NCI-H774 (cell line): ENCODE results near the gene WASHC2C.
"Not testable (repeated sequence)": the region's sequence is repeated elsewhere in the genome, so short reads cannot be mapped to it uniquely, and the experiment has no call there.

Experiments
- DNase-seq: peaks from one replicate; lab custom pipeline; 2025; lab: John Stamatoyannopoulos, UW

WASHC2C gene

DNA sequence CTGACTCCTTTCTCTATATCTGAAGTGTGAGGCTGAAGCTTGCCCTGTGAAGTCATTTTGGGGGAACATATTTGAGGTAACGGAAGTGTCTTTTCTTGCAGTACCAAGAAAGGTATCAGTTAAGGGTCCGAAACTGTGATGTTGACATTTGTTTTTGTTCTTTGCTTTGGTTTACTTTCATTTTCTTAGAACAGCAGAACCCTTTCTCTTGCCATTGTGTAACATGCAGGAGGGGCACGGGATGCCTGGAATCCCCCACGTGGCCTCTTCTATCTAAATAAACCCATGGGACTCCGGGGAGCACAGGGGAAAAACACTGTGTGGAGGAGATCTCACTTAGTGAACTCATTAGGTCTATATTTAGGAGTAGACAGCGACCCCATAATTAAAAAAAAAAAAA, 34.6 kb downstream of the WASHC2C start:
- not testable (repeated sequence) for DNase-seq

GRCh38 chr10:45763037-45763436, 36.0 kb downstream of the WASHC2C start:
- DNase-seq: not testable (repeated sequence)

- not testable (repeated sequence) for DNase-seq
Observed at GRCh38 chr10:45768334-45768733, 41.3 kb downstream of the WASHC2C start.

DNA sequence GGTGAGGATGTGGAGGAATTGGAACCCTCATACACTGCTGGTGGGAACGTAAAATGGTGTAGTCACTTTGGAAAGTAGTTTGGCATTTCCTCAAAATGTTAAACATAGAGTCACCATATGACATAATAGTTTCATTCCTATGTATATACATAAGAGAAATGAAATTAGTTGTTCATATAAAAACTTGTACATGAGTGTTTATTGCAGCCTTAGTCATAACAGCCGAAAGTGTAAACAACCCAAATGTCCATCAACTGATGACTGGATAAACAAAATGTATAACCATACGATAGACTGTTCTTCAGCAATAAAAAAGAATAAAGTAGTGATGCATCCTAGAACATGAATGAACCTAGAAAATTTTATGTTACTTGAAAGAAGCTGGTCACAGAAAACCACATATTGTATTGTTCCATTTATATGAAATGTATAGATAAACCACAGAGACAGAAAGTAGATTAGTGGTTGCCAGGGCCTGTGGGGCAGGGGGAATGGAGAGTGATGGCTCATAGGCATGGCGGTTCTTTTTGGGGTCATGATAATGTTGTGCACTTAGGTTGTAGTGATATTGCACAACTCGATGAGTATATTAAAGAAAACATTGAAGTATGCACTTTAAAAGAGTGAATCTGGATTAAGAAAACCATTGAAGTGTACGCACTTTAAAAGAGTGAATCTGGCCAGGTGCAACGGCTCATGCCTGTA, 44.8 kb downstream of the WASHC2C start:
- DNase-seq: not testable (repeated sequence)

DNA sequence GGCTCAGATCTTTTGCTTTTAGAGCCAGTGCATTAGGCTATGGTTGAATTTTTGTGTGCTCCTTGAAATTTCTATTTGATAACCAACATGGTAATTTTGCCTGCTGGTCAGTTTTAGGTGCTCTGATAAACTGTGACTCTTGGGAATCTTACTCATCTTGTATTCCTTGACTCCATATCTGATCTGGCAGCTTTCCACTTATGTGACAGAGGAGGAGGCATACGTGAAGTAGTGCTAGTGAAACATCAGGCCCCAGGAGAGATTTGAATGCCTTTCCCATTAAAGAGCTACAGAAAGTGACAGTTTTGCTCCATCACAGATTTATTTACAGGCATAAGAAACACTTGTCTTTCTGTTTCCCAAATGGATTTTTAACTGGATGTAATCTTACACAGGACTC, 59.2 kb downstream of the WASHC2C start:
- DNase-seq: not testable (repeated sequence)

GRCh38 chr10:45787212-45787741, 60.2 kb downstream of the WASHC2C start:
- DNase-seq: not testable (repeated sequence)

- not testable (repeated sequence) for DNase-seq
Observed at GRCh38 chr10:45789991-45790390, 62.9 kb downstream of the WASHC2C start.

- not testable (repeated sequence) for DNase-seq
Observed at GRCh38 chr10:45790694-45791426, 63.8 kb downstream of the WASHC2C start.

GRCh38 chr10:45794761-45795160, 67.7 kb downstream of the WASHC2C start:
- DNase-seq: not testable (repeated sequence)

DNA sequence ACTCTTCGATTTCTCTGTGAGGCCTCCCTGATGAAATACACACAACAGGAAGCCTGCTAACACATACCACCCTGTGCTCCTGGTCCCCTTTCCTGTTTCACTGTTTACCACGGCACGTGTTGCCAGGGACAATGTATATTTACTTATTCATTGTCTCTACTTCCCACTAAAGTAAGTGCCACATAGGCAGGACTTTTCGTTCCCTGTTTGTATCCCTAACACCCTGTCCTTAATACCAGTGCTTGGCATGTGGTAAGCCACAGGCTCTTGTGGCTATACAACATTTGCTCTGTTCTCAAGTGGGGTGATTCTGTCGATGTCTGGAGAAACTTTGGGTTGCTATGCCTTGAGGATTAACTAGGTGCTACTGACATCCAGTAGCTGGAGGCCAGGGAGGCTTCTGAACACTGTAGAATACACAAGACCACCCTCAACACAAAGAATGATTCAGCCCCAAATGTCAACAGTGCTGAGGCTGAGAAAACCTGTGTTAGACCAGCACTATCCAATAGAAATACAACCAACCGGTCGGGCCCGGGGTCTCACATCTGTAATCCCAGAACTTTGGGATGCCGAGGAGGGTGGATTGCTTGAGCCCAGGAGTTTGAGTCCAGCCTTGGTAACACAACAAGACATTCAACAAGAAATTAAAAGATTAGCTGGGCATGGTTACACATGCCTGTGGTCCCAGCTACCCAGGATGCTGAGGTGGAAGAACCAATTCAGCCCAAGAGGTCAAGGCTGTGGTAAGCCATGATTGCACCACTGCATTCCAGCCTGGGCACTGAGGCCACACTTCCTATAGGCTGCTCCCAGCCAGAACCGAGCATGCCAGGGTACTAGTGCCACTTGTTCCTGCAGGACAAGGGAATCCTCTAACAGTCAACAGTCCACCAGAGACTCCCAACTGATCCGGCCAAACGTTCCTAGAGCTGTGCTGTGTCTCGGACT, 76.3 kb downstream of the WASHC2C start:
- not testable (repeated sequence) for DNase-seq

DNA sequence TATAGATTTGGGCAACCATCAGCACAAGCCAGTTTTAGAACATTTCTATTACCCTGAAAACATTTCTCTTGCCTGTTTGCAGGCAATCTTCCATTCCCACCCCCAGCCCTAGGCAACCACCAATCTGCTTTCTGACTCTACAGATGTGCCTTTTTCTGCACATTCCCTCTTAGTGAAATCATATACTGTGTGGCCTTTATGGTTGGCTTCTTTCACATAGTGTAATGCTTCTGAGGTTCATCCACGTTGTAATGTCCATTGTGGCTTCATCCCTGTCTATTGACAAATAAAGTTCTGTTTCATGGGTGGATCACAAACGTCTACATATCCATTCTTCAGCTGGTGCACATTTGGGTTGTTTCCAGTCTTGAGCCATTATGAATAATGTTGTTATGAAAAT, 77.9 kb downstream of the WASHC2C start:
- DNase-seq: not testable (repeated sequence)

- DNase-seq: no peak
Observed at GRCh38 chr10:45809837-45810236, 82.8 kb downstream of the WASHC2C start.

DNA sequence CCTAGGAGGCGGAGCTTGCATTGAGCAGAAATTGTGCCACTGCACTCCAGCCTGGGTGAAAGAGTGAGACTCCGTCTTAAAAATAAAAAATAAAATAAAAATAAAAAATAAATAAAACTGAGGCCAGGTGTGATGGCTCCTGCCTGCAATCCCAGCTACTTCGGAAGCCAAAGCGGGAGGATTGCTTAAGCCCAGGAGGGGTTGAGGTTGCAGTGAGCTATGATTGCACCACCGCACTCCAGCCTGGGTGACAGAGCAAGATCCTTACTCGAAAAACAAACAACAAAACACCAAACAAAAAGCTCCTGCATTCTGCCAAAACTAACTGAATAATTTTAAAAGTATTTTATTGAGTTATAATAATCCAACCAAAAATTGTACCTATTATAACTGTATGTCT, 84.0 kb downstream of the WASHC2C start:
- DNase-seq: no peak

DNA sequence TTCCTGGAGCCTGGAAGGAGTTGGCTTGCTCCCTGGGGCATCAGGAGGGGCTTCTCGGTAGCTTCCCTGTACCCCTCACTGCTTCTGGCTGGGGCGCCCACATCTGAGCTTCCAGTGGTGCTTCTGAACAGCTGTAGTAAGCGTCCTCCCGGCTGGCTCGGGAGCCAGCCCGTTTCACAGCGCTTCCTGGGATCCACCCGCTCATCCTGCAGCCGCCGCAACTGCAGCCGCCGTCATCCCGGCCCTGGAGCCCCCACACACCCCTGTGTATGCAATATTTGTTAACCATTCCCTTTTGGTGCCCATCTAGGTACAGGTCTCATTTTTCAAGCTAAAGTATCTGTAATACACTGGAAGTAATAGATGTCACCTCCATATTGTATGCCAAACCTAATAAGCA, 85.9 kb downstream of the WASHC2C start:
- DNase-seq: not testable (repeated sequence)

DNA sequence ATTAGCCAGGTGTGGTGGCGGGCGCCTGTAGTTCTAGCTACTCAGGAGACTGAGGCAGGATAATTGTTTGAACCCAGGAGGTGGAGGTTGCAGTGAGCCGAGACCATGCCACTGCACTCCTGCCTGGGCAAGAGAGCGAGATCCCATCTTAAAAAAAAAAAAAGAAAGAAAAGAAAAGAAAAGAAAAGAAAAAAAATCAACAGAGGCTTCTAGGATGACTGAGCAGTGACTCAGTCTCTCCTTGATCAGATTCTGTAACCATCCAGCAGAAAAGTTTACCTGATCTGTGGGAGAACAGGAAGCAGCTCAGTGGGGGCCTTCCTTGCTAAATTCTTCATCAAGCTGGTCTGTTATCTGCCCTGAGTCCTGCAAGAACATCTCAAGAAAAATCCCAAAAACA, 87.1 kb downstream of the WASHC2C start:
- DNase-seq: not testable (repeated sequence)

DNA sequence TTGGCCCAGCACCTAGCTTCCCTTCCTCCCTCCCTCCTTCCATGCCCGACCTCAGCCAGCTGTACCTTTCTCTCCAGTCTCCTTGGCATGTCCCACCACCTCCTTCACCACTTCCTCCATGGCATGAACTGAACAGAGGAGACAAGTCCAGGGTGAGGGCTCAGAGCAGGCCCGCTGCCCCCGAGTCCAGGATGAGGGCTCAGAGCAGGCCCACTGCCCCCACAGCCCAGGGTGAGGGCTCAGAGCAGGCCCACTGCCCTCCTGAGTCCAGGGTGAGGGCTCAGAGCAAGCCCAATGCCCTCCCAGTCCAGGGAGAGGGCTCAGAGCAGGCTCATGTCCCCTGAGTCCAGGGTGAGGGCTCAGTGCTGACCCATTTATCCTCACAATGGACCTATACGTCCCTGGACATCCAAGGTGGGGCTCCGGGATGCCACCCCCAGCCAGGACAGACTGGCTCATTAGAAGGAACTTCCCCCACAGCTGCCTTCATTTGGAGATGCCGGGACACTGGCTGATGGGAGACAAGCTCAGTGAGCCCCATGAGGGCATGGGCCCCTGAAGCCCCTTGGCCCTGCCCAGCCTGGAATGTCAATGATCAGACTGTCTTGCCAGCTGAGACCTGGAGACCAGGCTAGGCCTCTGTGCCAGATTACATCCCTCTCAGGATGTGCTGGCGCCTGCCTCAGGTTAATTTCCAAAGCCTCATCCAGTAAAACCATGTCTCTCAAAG, 90.2 kb downstream of the WASHC2C start:
- DNase-seq: no peak

DNA sequence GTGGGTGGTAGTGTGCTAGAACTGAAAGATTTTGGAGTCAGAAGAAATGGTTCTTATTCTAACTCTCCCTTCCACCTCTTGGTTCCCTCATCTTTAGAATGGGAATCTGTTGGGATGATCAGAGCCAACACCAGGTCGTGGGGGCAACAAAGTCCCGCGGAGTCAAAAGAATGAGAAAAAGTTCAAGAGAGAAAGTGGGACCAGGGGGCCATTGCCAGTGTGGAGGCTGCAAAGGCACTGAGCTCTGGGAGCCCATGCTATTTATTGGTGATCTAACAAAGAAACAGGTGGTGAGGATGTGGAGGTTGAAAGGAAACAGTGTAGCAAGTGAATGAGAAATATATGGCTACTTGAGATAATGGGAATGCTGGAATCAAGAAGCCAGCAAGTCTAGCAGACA, 90.8 kb downstream of the WASHC2C start:
- DNase-seq: no peak

DNA sequence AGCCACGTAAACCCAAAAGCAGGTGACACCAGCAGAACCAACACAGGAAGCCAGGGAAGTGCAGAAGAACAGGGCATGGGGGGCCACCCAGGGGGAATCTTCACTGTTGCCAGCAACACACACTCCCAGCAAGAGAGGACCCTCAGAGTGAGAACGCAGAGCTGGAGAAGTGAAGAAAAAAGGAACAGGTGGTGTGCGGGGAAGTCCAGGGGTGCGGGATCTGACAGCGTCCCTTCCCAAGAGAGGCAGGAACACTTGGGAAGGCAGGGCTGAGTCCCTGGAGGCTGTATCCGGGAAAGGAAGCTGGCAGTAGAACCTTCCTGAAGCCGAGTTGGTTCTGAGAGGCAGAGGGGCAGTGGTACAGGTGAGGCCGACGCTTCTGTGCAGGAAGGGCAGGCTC, 92.5 kb downstream of the WASHC2C start:
- no peak for DNase-seq

DNA sequence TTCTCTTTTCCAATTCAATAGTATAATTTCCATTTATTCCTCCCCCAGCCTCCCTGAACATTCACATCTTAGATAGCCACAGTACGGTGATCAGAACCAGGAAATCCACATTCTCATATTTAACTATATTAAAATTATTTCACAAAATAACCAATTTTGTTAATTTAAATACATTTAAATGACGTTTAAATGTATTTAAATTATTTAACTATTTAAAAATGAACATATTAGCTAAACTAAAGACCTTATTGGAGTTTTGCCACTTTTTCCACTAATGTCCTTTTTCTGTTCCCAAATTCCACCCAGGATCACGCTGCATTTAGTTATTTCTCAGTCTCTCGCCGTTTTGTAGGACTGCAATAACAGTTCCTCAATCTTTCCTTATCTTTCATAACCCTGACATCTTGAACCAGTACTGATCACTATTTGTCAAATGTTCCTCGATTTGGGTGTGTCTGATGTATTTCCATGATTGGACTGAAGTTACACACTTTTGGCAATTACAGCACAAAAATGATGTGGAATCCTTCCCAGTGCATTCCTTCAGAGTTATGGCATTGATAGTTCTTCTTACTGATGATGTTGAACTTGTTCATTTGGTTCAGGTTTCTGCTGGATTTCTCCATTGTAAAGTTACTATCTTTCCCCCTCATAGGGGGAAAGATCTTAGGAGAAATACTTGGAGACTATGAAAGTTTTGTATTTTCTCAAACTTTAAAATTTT, 93.2 kb downstream of the WASHC2C start:
- not testable (repeated sequence) for DNase-seq

- not testable (repeated sequence) for DNase-seq
Observed at GRCh38 chr10:45822918-45823317, 95.9 kb downstream of the WASHC2C start.
